ENCODE measurements around the gene CHN1.

Gene CHN1

DNA sequence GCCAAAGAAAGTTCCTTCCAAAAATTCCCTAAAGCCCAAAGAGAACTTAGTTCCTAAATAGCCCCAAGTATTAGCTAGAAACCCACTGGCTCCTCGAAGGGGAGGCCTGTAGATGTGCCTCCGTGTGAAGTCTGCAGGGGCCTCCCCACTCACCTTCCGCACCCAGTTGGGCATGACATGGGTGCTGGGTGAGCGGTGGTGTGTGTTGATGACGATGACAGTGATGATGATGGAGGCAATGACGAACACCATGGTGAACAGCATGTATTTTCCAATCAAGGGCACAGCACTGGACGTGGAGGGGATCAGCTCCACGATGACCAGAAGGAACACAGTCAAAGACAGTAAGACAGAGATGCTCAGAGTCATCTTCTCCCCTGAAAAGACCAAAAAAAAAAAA is 255.4 kb downstream of the CHN1 start:
- Histone ChIP-seq H3K4me1 (ENCODE audit: control insufficient read depth, low read length) (peaks cover 39% of the 10 kb centered on the region), H3K9me3 (ENCODE audit: control insufficient read depth, insufficient read depth, low read length) (no peaks in the 10 kb centered on the region), H3K9me2 (replicated peaks; ENCODE audit: control insufficient read depth, low read length) (no peaks in the 10 kb centered on the region), H3K4me2 (ENCODE audit: low read length) (no peak overlapping the region), H3K36me3 (ENCODE audit: control insufficient read depth, low read length) (no peaks in the 10 kb centered on the region), H3K4me3 (ENCODE audit: low read length) (no peak overlapping the region), H4K20me1 (ENCODE audit: control insufficient read depth, insufficient read depth, low read depth, low read length) (no peaks in the 10 kb centered on the region), H3K27ac (ENCODE audit: low read depth, low read length) (no peak overlapping the region), H3K27me3 (ENCODE audit: control insufficient read depth, low read length) (peaks cover 6% of the 10 kb centered on the region; the same call in 1 of the 2 replicates), H3K79me2 (ENCODE audit: control insufficient read depth, low read length) (no peaks in the 10 kb centered on the region), H3F3A (ENCODE audit: control insufficient read depth, insufficient read depth) (no peaks in the 10 kb centered on the region)
- TF ChIP-seq EZH2phosphoT487 (IDR thresholded peaks at IDR 0.05; ENCODE audit: borderline replicate concordance, low read length), result no peak
- TF ChIP-seq, protein P1, sequence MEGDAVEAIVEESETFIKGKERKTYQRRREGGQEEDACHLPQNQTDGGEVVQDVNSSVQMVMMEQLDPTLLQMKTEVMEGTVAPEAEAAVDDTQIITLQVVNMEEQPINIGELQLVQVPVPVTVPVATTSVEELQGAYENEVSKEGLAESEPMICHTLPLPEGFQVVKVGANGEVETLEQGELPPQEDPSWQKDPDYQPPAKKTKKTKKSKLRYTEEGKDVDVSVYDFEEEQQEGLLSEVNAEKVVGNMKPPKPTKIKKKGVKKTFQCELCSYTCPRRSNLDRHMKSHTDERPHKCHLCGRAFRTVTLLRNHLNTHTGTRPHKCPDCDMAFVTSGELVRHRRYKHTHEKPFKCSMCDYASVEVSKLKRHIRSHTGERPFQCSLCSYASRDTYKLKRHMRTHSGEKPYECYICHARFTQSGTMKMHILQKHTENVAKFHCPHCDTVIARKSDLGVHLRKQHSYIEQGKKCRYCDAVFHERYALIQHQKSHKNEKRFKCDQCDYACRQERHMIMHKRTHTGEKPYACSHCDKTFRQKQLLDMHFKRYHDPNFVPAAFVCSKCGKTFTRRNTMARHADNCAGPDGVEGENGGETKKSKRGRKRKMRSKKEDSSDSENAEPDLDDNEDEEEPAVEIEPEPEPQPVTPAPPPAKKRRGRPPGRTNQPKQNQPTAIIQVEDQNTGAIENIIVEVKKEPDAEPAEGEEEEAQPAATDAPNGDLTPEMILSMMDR (IDR thresholded peaks at IDR 0.05; ENCODE audit: low read depth, low read length, poor library complexity, severe bottlenecking), result no peak

DNA sequence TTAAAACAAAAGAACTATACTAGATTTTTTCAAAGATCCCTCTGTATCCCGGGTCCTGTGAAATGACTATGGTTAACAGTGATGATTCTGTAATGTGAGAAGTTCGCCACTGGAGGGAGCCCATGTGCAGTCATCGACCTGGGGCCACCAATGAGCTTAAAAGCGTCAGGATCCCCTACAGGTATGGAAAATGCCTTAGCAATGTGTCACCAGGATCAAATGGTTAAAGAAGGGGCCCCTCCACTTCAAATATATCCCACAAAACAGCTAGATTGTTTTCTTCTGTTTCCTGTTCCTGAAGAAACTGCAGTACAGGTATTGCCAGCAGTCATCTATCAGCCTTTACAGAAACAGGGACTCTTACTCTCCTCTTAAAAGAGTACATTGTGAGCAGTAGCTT is 256.2 kb downstream of the CHN1 start:
- Histone ChIP-seq H3F3A (ENCODE audit: control insufficient read depth, insufficient read depth) (no peaks in the 10 kb centered on the region), H3K27me3 (ENCODE audit: control insufficient read depth, low read length) (peaks cover 6% of the 10 kb centered on the region; the same call in 1 of the 2 replicates), H4K20me1 (ENCODE audit: control insufficient read depth, insufficient read depth, low read depth, low read length) (no peaks in the 10 kb centered on the region), H3K27ac (ENCODE audit: low read depth, low read length) (no peak overlapping the region), H3K4me2 (ENCODE audit: low read length) (no peak overlapping the region), H3K36me3 (ENCODE audit: control insufficient read depth, low read length) (no peaks in the 10 kb centered on the region), H3K9me2 (replicated peaks; ENCODE audit: control insufficient read depth, low read length) (no peaks in the 10 kb centered on the region), H3K4me1 (ENCODE audit: control insufficient read depth, low read length) (peaks cover 34% of the 10 kb centered on the region), H3K9me3 (ENCODE audit: control insufficient read depth, insufficient read depth, low read length) (no peaks in the 10 kb centered on the region), H3K79me2 (ENCODE audit: control insufficient read depth, low read length) (no peaks in the 10 kb centered on the region), H3K4me3 (ENCODE audit: low read length) (no peak overlapping the region)
- no peak for TF ChIP-seq EZH2phosphoT487 (IDR thresholded peaks at IDR 0.05; ENCODE audit: borderline replicate concordance, low read length)
- TF ChIP-seq, protein P1 (IDR thresholded peaks at IDR 0.05; ENCODE audit: low read depth, low read length, poor library complexity, severe bottlenecking), result peak; percentile 87
